Astrocyte (in vitro differentiated cells and primary cell): ENCODE measurements around the gene NAA60.
"Not testable (repeated sequence)": the region's sequence is repeated elsewhere in the genome, so short reads cannot be mapped to it uniquely, and the experiment has no call there.

Source experiments
- EZH2 ChIP-seq: IDR thresholded peaks from 2 replicates; pipeline ENCODE4 v1.6.1; 2012; ENCODE audit warnings: mild to moderate bottlenecking, low read length, inconsistent platforms; ENCODE audit not compliant: insufficient read depth
- TF ChIP-seq, protein P1 (sequence below): IDR thresholded peaks from 2 replicates; pipeline ENCODE4 v1.5.1; 2011; ENCODE audit warnings: low read depth, mild to moderate bottlenecking, inconsistent platforms, low read length, moderate library complexity; ENCODE audit not compliant: insufficient read depth

- TF ChIP-seq, protein P1, sequence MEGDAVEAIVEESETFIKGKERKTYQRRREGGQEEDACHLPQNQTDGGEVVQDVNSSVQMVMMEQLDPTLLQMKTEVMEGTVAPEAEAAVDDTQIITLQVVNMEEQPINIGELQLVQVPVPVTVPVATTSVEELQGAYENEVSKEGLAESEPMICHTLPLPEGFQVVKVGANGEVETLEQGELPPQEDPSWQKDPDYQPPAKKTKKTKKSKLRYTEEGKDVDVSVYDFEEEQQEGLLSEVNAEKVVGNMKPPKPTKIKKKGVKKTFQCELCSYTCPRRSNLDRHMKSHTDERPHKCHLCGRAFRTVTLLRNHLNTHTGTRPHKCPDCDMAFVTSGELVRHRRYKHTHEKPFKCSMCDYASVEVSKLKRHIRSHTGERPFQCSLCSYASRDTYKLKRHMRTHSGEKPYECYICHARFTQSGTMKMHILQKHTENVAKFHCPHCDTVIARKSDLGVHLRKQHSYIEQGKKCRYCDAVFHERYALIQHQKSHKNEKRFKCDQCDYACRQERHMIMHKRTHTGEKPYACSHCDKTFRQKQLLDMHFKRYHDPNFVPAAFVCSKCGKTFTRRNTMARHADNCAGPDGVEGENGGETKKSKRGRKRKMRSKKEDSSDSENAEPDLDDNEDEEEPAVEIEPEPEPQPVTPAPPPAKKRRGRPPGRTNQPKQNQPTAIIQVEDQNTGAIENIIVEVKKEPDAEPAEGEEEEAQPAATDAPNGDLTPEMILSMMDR, result not testable (repeated sequence)
- TF ChIP-seq EZH2, result not testable (repeated sequence)
Measured at GRCh38 chr16:3474870-3475269, 31.4 kb downstream of the NAA60 start.
